HG03520 (cell line): ENCODE data around the gene FOXD4L1.
"Not testable (repeated sequence)": the region's sequence is repeated elsewhere in the genome, so short reads cannot be mapped to it uniquely, and the experiment has no call there.

Experiments used
- ATAC-seq: cut with Tn5 transposase; IDR thresholded peaks from one replicate; pipeline ENCODE4 v1.9.1; 2021; ENCODE audit warnings: mild to moderate bottlenecking, moderate library complexity; ENCODE audit not compliant: unreplicated experiment

Gene FOXD4L1

GRCh38 chr2:113521492-113521891 is 23.0 kb downstream of the FOXD4L1 start:
- ATAC-seq: not testable (repeated sequence)

GRCh38 chr2:113524986-113525385 is 26.5 kb downstream of the FOXD4L1 start:
- ATAC-seq: not testable (repeated sequence)

GRCh38 chr2:113527350-113528045 is 29.0 kb downstream of the FOXD4L1 start:
- peak; percentile 73 for ATAC-seq

- not testable (repeated sequence) for ATAC-seq
These were observed 29.7 kb downstream of the FOXD4L1 start for GRCh38 chr2:113528126-113528525.

GRCh38 chr2:113528904-113529303 is 30.4 kb downstream of the FOXD4L1 start:
- not testable (repeated sequence) for ATAC-seq

- ATAC-seq: not testable (repeated sequence)
These were observed 34.5 kb downstream of the FOXD4L1 start for GRCh38 chr2:113532991-113533390.

GRCh38 chr2:113536573-113536972 is 38.1 kb downstream of the FOXD4L1 start:
- ATAC-seq: not testable (repeated sequence)

GRCh38 chr2:113540834-113541203 is 42.4 kb downstream of the FOXD4L1 start:
- not testable (repeated sequence) for ATAC-seq

- ATAC-seq: not testable (repeated sequence)
These were observed 42.9 kb downstream of the FOXD4L1 start for GRCh38 chr2:113541204-113541975.

GRCh38 chr2:113541976-113542485 is 43.6 kb downstream of the FOXD4L1 start:
- ATAC-seq: not testable (repeated sequence)

- not testable (repeated sequence) for ATAC-seq
These were observed 44.1 kb downstream of the FOXD4L1 start for GRCh38 chr2:113542529-113542928.
